Measurements from ENCODE around the gene CADM3.

CADM3 gene

GRCh38 chr1:159142391-159142663 is 29.1 kb upstream of the CADM3 start:
- H3K9me2 ChIP-seq (replicated peaks; ENCODE audit: control insufficient read depth, low read length): no peaks in the 10 kb centered on the region
- H3K4me2 ChIP-seq (ENCODE audit: low read length): no peak overlapping the region
- H3K9me3 ChIP-seq (ENCODE audit: control insufficient read depth, insufficient read depth, low read length): no peaks in the 10 kb centered on the region

GRCh38 chr1:159142726-159143510 is 28.5 kb upstream of the CADM3 start:
- H3K9me2 ChIP-seq (replicated peaks; ENCODE audit: control insufficient read depth, low read length): no peaks in the 10 kb centered on the region

More at GRCh38 chr1:159142391-159142663, 29.1 kb upstream of the CADM3 start:
- Histone ChIP-seq H3K36me3 (ENCODE audit: control insufficient read depth, low read length) (no peaks in the 10 kb centered on the region), H3K27ac (ENCODE audit: low read depth, low read length) (no peak overlapping the region), H4K20me1 (ENCODE audit: control insufficient read depth, insufficient read depth, low read depth, low read length) (no peaks in the 10 kb centered on the region), H3F3A (ENCODE audit: control insufficient read depth, insufficient read depth) (no peaks in the 10 kb centered on the region), H3K79me2 (ENCODE audit: control insufficient read depth, low read length) (no peaks in the 10 kb centered on the region), H3K27me3 (ENCODE audit: control insufficient read depth, low read length) (peaks cover 22% of the 10 kb centered on the region), H3K4me1 (ENCODE audit: control insufficient read depth, low read length) (no peaks in the 10 kb centered on the region), H3K4me3 (ENCODE audit: low read length) (no peak overlapping the region)
- no peak for TF ChIP-seq EZH2phosphoT487 (IDR thresholded peaks at IDR 0.05; ENCODE audit: borderline replicate concordance, low read length)
- no peak for TF ChIP-seq CTCF (IDR thresholded peaks at IDR 0.05; ENCODE audit: low read depth, low read length, poor library complexity, severe bottlenecking)

GRCh38 chr1:159144571-159144970 is 26.8 kb upstream of the CADM3 start:
- Histone ChIP-seq H3K4me3 (ENCODE audit: low read length) (no peak overlapping the region), H4K20me1 (ENCODE audit: control insufficient read depth, insufficient read depth, low read depth, low read length) (no peaks in the 10 kb centered on the region), H3K27ac (ENCODE audit: low read depth, low read length) (no peak overlapping the region), H3K4me2 (ENCODE audit: low read length) (no peak overlapping the region), H3K27me3 (ENCODE audit: control insufficient read depth, low read length) (peaks cover 22% of the 10 kb centered on the region), H3F3A (ENCODE audit: control insufficient read depth, insufficient read depth) (no peaks in the 10 kb centered on the region), H3K36me3 (ENCODE audit: control insufficient read depth, low read length) (no peaks in the 10 kb centered on the region), H3K9me3 (ENCODE audit: control insufficient read depth, insufficient read depth, low read length) (no peaks in the 10 kb centered on the region), H3K79me2 (ENCODE audit: control insufficient read depth, low read length) (no peaks in the 10 kb centered on the region), H3K9me2 (replicated peaks; ENCODE audit: control insufficient read depth, low read length) (no peaks in the 10 kb centered on the region), H3K4me1 (ENCODE audit: control insufficient read depth, low read length) (no peaks in the 10 kb centered on the region)
- TF ChIP-seq EZH2phosphoT487 (IDR thresholded peaks at IDR 0.05; ENCODE audit: borderline replicate concordance, low read length) (no peak), CTCF (IDR thresholded peaks at IDR 0.05; ENCODE audit: low read depth, low read length, poor library complexity, severe bottlenecking) (no peak)

More at GRCh38 chr1:159142726-159143510, 28.5 kb upstream of the CADM3 start:
- Histone ChIP-seq H3K9me3 (ENCODE audit: control insufficient read depth, insufficient read depth, low read length) (no peaks in the 10 kb centered on the region), H3K4me2 (ENCODE audit: low read length) (no peak overlapping the region), H3K4me1 (ENCODE audit: control insufficient read depth, low read length) (no peaks in the 10 kb centered on the region), H3K36me3 (ENCODE audit: control insufficient read depth, low read length) (no peaks in the 10 kb centered on the region), H3K27me3 (ENCODE audit: control insufficient read depth, low read length) (peaks cover 22% of the 10 kb centered on the region), H3K27ac (ENCODE audit: low read depth, low read length) (no peak overlapping the region), H4K20me1 (ENCODE audit: control insufficient read depth, insufficient read depth, low read depth, low read length) (no peaks in the 10 kb centered on the region), H3K79me2 (ENCODE audit: control insufficient read depth, low read length) (no peaks in the 10 kb centered on the region), H3K4me3 (ENCODE audit: low read length) (no peak overlapping the region), H3F3A (ENCODE audit: control insufficient read depth, insufficient read depth) (no peaks in the 10 kb centered on the region)
- TF ChIP-seq CTCF (IDR thresholded peaks at IDR 0.05; ENCODE audit: low read depth, low read length, poor library complexity, severe bottlenecking): no peak
- no peak for TF ChIP-seq EZH2phosphoT487 (IDR thresholded peaks at IDR 0.05; ENCODE audit: borderline replicate concordance, low read length)

All from DOHH2 (cell line).